WI38 (cell line): ENCODE data around the gene TNFRSF21.

Experiments
- H3K4me3 ChIP-seq: 2 replicates; pipeline ENCODE4 v1.5.1; 2011; ENCODE audit warnings: low read depth, mild to moderate bottlenecking, control low read depth, low read length
- TF ChIP-seq, protein P1 (sequence below): IDR thresholded peaks from 2 replicates; pipeline ENCODE4 v1.5.1; 2012; ENCODE audit warnings: low read depth, mild to moderate bottlenecking, control low read depth, low read length

TNFRSF21 gene

GRCh38 chr6:47309291-47310130 is at the start of gene TNFRSF21:
TNFRSF21 (minus strand) TSS chr6:47309905; CDS start chr6:47309511, 394 bp downstream.
- TF ChIP-seq, protein P1, sequence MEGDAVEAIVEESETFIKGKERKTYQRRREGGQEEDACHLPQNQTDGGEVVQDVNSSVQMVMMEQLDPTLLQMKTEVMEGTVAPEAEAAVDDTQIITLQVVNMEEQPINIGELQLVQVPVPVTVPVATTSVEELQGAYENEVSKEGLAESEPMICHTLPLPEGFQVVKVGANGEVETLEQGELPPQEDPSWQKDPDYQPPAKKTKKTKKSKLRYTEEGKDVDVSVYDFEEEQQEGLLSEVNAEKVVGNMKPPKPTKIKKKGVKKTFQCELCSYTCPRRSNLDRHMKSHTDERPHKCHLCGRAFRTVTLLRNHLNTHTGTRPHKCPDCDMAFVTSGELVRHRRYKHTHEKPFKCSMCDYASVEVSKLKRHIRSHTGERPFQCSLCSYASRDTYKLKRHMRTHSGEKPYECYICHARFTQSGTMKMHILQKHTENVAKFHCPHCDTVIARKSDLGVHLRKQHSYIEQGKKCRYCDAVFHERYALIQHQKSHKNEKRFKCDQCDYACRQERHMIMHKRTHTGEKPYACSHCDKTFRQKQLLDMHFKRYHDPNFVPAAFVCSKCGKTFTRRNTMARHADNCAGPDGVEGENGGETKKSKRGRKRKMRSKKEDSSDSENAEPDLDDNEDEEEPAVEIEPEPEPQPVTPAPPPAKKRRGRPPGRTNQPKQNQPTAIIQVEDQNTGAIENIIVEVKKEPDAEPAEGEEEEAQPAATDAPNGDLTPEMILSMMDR: peak; percentile 95
- H3K4me3 ChIP-seq: peak within 1 kb of the TSS; percentile 81

GRCh38 chr6:47358440-47359225 is 48.9 kb upstream of the TNFRSF21 start:
- H3K4me3 ChIP-seq: no peak overlapping the region
- TF ChIP-seq, protein P1: no peak

- TF ChIP-seq, protein P1: no peak
- no peak overlapping the region for H3K4me3 ChIP-seq
Measured at GRCh38 chr6:47357827-47358226, 48.1 kb upstream of the TNFRSF21 start.

- H3K4me3 ChIP-seq: no peak overlapping the region
- TF ChIP-seq, protein P1: no peak
Measured at GRCh38 chr6:47355496-47355895, 45.8 kb upstream of the TNFRSF21 start.

GRCh38 chr6:47353871-47354270 is 44.2 kb upstream of the TNFRSF21 start:
- no peak overlapping the region for H3K4me3 ChIP-seq
- TF ChIP-seq, protein P1: no peak

GRCh38 chr6:47352966-47353365 is 43.3 kb upstream of the TNFRSF21 start:
- no peak overlapping the region for H3K4me3 ChIP-seq
- TF ChIP-seq, protein P1: no peak
